Astrocyte (in vitro differentiated cells and primary cell): ENCODE results near the gene SPPL3.

Source experiments
- CTCF ChIP-seq: IDR thresholded peaks from 2 replicates; pipeline ENCODE4 v1.5.1; 2011; ENCODE audit warnings: low read depth, mild to moderate bottlenecking, inconsistent platforms, low read length, moderate library complexity; ENCODE audit not compliant: insufficient read depth
- EZH2 ChIP-seq: IDR thresholded peaks from 2 replicates; pipeline ENCODE4 v1.6.1; 2012; ENCODE audit warnings: mild to moderate bottlenecking, low read length, inconsistent platforms; ENCODE audit not compliant: insufficient read depth

GRCh38 chr12:120846721-120847120 lies 57.4 kb downstream of the SPPL3 start:
- TF ChIP-seq CTCF (no peak), EZH2 (no peak)
